SK-N-MC (cell line): ENCODE results near the gene POP4.

Source experiments
- DNase-seq: peaks from one replicate; pipeline ENCODE4 v3.0.0-alpha.2; 2011; ENCODE audit warnings: low read depth, low spot score
- H3K27ac ChIP-seq: fragments of 200-600 bp; sonication (generic); 2 replicates; pipeline ENCODE4 v1.5.1; 2016; ENCODE audit warnings: mixed run types
- H3K36me3 ChIP-seq: fragments of 200-600 bp; sonication (generic); 2 replicates; pipeline ENCODE4 v1.6.1; 2017; ENCODE audit warnings: antibody characterized with exemption, low read length, mixed read lengths; ENCODE audit not compliant: insufficient read depth
- H3K4me3 ChIP-seq: fragments of 200-600 bp; sonication (generic); 2 replicates; pipeline ENCODE4 v1.5.1; 2016
- H3K9ac ChIP-seq: fragments of 200-600 bp; sonication (generic); 2 replicates; pipeline ENCODE4 v1.8.0; 2017; ENCODE audit warnings: mixed run types, mixed read lengths; ENCODE audit not compliant: insufficient read length
- H3K9me3 ChIP-seq: fragments of 200-600 bp; sonication (generic); 2 replicates; pipeline ENCODE4 v1.6.1; 2017; ENCODE audit warnings: low read depth, mild to moderate bottlenecking, antibody characterized with exemption, low read length, moderate library complexity, mixed read lengths
- EZH2 ChIP-seq: fragments of 200-600 bp; sonication (generic); IDR thresholded peaks from one replicate; pipeline ENCODE4 v1.6.1; 2017; ENCODE audit warnings: antibody characterized with exemption
- FOXP2 ChIP-seq: optimal IDR thresholded peaks from 2 replicates; pipeline ENCODE3; 2011; ENCODE audit warnings: mild to moderate bottlenecking, moderate library complexity; ENCODE audit not compliant: insufficient read depth; ENCODE audit errors: extremely low read length, control extremely low read depth
- POLR2AphosphoS5 ChIP-seq: IDR thresholded peaks from 2 replicates; pipeline ENCODE4 v1.6.1; 2012; ENCODE audit warnings: mild to moderate bottlenecking, low read depth, low read length, borderline replicate concordance

POP4 gene

DNA sequence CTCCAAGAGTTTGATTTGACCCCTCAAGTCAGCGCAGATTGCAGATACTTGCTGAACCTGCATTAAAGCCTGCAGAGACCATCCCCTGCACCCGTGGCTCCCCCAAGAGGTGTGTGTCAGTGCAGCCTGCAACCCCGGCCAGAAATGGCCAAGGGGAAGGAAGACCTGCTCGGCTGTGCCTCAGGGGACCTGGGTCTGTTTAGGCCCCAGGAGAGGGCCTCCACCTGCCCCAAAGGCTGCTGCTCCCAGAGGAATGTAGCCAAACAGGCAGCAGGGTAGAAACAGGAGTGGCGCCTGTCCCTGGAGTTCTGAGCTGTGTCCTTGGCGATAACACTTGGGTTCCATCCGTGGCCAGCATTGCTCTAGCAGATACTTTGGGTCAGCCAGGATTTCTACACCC, 8.0 kb downstream of the POP4 start:
- no peak overlapping the region for H3K27ac ChIP-seq
- H3K36me3 ChIP-seq = peaks cover 48% of the 10 kb centered on the region; the same call in 1 of the 2 replicates
- DNase-seq = no peak
- no peak overlapping the region for H3K9ac ChIP-seq
- H3K4me3 ChIP-seq = no peak overlapping the region
- TF ChIP-seq EZH2 (no peak), POLR2AphosphoS5 (no peak), FOXP2 (no peak)
- H3K9me3 ChIP-seq = no peaks in the 10 kb centered on the region

DNA sequence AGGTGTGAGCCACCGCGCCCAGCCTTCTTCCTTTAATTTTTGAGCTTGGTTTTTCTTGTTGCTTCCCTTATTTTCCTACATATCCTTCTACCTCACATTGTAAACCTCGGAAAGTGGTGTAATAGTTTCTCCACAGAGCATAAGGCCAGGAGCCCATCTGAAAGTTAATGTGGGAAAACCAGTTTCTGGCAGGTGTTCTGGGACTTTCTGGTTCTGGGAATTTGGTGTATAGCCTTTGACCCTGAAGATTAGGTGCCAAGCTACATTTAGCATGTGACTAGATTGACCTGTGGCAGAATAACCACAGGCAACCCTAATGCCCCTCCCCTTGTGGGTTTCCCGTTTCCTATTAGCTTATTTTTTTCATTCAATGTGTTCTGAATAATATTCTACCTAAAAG, 8.7 kb downstream of the POP4 start:
- TF ChIP-seq POLR2AphosphoS5 = no peak
- TF ChIP-seq FOXP2 = no peak
- no peak for TF ChIP-seq EZH2
- Histone ChIP-seq H3K27ac (no peak overlapping the region), H3K36me3 (peaks cover 41% of the 10 kb centered on the region; the same call in 1 of the 2 replicates)

DNA sequence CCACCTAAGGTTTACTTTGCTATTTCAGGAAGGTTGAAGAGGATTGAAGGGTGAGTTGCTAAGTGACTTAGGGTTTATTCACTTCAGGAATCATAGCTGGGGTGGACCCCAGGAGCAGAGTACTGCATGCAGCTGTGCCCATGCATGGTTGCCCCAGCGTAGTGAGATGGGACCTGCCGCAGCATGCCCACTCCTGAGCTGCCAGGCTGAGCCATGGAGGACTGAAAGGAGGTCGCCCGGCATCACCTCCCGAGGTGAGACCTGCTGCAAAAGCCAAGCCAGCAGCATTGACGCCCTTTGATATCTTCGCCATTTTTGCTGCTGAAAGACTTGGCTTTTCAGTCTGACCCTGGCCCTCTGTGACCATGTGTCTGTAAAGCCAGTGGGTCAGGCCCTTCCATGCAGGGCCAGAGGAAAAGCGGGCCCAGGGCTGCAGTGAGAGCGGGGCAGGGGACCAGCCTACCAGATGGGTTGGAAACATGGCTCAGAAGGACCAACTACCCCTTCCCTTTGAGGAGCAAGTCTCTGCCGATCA, 9.9 kb downstream of the POP4 start:
- H3K4me3 ChIP-seq = no peak overlapping the region
- DNase-seq = no peak
- TF ChIP-seq FOXP2 (no peak), EZH2 (no peak), POLR2AphosphoS5 (no peak)
- H3K9me3 ChIP-seq = no peaks in the 10 kb centered on the region
- no peak overlapping the region for H3K9ac ChIP-seq
- no peak overlapping the region for H3K27ac ChIP-seq
- H3K36me3 ChIP-seq = peaks cover 40% of the 10 kb centered on the region; the same call in 1 of the 2 replicates

More for the DNA sequence above, 8.7 kb downstream of the POP4 start:
- no peak overlapping the region for H3K4me3 ChIP-seq
- no peak overlapping the region for H3K9ac ChIP-seq
- H3K9me3 ChIP-seq = no peaks in the 10 kb centered on the region
- no peak for DNase-seq

DNA sequence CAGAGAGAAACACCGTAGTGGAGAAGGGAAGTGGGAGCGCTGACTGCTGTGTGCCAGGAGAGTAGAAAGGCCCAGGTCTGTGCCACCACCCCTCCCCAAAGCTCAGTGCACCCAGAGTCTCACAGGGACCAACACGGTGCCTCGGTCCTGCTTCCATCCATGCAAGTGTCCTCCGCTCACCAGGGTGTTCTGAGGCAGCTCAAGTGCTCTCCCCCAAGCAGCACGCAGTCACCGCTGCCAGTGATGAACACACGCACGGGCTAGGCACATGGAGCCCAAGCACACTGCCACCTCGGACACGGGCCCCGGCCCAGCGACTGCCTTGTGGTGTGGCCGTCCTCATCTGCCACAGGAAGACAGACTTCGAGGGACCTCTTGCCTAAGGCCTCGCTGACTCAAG, 10.5 kb downstream of the POP4 start:
- no peak for DNase-seq

DNA sequence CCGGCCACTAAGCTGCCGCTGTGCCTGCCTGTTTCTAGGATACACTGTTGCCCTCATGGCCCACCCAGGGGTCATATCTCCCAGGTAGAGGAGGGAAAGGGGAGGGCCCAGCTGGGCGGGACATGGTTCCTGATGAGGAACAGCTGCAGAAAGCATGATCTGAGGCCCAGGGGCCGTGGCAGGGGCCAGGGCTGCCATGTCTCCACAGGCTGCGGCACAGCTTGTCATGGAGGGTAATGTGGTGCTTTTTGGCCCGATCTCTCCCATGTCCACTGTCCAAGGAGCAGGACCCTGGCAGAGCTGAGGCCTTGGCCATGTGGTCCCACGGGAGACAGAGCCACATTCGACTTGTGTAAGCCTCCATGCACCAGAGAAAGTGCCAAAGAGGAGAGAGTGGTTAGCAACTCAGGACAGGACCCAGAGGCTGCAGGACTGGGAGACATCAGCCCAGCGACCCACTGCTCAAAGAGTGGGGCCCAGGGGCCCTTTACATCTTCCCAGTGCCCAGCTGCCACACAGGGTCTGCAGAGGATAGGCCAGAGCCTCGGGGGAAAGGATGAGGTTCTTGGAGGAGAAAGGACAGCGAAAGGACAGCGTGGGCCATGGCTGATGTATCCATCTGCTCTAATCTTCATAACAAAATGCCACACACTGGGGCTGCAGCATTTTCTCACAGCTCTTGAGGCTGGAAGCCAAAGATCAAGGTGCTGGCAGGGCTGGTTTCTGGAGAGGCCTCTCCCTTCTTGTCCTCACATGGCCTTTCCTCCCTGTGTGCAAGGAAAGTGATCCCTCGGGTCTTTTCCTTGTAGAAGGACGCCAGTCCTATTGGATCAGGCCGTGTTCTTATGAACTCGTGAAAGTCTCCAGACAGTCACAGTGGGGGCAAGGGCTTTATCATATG, 11.5 kb downstream of the POP4 start:
- TF ChIP-seq FOXP2 = no peak
- TF ChIP-seq EZH2 = no peak
- no peak for TF ChIP-seq POLR2AphosphoS5
- Histone ChIP-seq H3K9ac (no peak overlapping the region), H3K4me3 (no peak overlapping the region), H3K27ac (no peak overlapping the region), H3K36me3 (peaks cover 25% of the 10 kb centered on the region; the same call in 1 of the 2 replicates), H3K9me3 (no peaks in the 10 kb centered on the region)
- no peak for DNase-seq

More for the DNA sequence above, 10.5 kb downstream of the POP4 start:
- peaks cover 36% of the 10 kb centered on the region; the same call in 1 of the 2 replicates for H3K36me3 ChIP-seq
- H3K9me3 ChIP-seq = no peaks in the 10 kb centered on the region
- TF ChIP-seq EZH2 (no peak), POLR2AphosphoS5 (no peak), FOXP2 (no peak)
- H3K4me3 ChIP-seq = no peak overlapping the region
- no peak overlapping the region for H3K27ac ChIP-seq
- H3K9ac ChIP-seq = no peak overlapping the region

DNA sequence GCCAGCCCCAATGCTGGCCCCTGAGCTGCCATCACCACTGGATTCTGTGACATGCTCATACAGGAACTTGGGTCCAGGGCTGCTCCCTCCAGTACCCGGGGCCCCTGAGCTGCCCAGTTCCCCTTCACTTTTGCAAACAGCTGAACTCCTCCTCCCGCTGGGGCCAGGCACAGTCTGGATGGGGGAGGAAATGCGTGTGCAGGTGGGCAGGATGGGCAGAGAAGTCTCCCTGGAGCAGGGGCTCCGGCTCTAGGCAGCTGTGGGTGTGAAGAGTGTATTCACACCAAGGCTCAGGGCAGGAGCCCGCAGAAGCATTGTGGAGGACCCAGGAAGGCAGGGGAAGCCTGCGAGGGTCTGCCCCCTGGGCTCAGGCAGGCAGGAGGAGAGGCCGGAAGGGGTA, 12.4 kb downstream of the POP4 start:
- DNase-seq = no peak
- H3K9ac ChIP-seq = no peak overlapping the region
- no peak overlapping the region for H3K27ac ChIP-seq
- no peaks in the 10 kb centered on the region for H3K9me3 ChIP-seq
- TF ChIP-seq FOXP2 (no peak), POLR2AphosphoS5 (no peak), EZH2 (no peak)
- H3K4me3 ChIP-seq = no peak overlapping the region
- H3K36me3 ChIP-seq = peaks cover 17% of the 10 kb centered on the region; the same call in 1 of the 2 replicates

DNA sequence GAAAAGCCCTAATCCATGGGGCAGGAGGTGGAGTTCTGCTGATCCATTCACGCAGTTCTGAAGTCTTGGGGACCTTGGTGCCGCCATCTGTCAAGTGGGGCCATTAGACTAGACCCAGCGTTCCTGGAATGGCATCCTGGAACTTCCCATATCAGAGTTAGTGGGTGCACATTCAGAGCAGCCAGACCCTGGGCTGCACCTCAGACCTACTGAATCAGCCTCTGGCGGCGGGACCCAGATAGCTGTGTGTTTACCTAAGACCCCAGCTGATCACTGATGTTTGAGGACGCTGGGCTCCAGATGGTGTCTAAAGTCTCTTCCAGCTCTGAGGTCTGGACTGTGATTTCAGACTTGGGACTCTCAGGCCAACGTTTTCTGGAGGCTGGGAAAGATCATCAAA, 12.8 kb downstream of the POP4 start:
- H3K4me3 ChIP-seq = no peak overlapping the region
- no peak overlapping the region for H3K27ac ChIP-seq
- H3K36me3 ChIP-seq = peaks cover 13% of the 10 kb centered on the region; the same call in 1 of the 2 replicates
- DNase-seq = no peak
- H3K9me3 ChIP-seq = no peaks in the 10 kb centered on the region
- no peak overlapping the region for H3K9ac ChIP-seq
- TF ChIP-seq EZH2 (no peak), POLR2AphosphoS5 (no peak), FOXP2 (no peak)

DNA sequence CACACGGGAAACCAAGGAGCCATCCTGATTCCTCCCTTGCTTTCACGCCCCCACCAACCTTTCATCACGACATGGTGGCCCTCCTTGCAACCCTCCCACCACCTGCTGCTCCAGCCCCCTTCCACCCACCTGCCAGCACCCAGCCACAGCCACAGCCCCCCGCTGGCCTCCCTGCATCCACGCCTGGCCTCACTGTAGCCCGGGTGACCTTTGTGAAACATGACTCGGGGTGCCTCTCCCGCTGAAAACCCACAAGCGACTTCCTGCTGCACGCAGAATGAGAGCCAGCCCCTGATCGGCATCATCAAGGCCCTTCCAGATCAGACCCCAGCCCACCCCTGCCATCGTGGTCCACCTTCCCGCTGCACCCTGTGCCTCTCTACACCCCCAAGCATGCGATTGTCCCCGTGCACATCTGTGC, 14.9 kb downstream of the POP4 start:
- Histone ChIP-seq H3K27ac (no peak overlapping the region), H3K9ac (no peak overlapping the region), H3K9me3 (no peaks in the 10 kb centered on the region), H3K36me3 (peaks cover 1% of the 10 kb centered on the region; the same call in 1 of the 2 replicates), H3K4me3 (no peak overlapping the region)
- TF ChIP-seq POLR2AphosphoS5 = no peak
- no peak for TF ChIP-seq EZH2
- no peak for DNase-seq
